ENCODE measurements around the gene ZBTB1.
"Not testable (repeated sequence)": the region's sequence is repeated elsewhere in the genome, so short reads cannot be mapped to it uniquely, and the experiment has no call there.

The ZBTB1 gene

DNA sequence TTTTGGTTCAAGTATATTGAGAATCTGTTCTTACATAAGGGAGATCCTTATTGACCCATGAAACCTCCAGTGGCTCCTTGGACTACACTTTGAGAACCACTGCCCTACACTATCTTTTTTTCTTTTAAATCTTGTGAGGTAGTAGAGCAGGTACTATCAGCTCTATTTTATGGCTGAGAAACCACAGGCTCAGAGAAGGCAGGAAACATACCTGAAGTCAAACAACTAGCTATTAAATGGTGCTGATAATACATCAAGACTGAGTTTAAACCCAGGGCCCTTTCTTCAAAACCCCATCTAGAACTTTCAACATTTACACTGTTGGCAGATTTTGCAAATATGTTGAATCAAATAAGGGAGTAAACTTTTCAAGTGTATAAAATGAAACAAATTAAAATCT lies 7.8 kb upstream of the ZBTB1 start:
- DNase-seq (ENCODE audit: low spot score), result no peak

DNA sequence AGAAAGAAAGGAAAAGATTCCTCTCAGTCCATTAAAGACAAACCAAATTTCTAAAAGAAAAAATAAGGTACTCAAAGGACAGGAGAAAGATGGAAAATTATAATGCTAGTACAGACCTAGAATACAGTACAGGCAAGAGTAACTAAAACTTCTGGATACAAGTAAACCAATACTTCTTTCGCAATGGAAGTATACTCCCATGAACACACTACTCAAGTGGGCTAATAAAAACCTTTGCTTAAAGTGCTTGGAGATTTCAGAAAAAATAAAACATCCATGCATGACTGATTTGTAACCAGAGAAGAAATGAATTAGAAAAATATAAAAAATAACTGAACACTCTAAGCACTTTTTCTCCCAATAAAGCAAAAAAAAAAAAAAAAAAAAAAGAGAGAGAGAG lies 4.5 kb upstream of the ZBTB1 start:
- DNase-seq (ENCODE audit: low spot score), result no peak

- DNase-seq (ENCODE audit: low spot score), result no peak
Observed at GRCh38 chr14:64501411-64502171, 3.0 kb upstream of the ZBTB1 start.

GRCh38 chr14:64502456-64502855 lies 2.1 kb upstream of the ZBTB1 start:
- DNase-seq (ENCODE audit: low spot score), result no peak

- DNase-seq (ENCODE audit: low spot score), result no peak
Observed at GRCh38 chr14:64502887-64503433, 1.6 kb upstream of the ZBTB1 start.

DNA sequence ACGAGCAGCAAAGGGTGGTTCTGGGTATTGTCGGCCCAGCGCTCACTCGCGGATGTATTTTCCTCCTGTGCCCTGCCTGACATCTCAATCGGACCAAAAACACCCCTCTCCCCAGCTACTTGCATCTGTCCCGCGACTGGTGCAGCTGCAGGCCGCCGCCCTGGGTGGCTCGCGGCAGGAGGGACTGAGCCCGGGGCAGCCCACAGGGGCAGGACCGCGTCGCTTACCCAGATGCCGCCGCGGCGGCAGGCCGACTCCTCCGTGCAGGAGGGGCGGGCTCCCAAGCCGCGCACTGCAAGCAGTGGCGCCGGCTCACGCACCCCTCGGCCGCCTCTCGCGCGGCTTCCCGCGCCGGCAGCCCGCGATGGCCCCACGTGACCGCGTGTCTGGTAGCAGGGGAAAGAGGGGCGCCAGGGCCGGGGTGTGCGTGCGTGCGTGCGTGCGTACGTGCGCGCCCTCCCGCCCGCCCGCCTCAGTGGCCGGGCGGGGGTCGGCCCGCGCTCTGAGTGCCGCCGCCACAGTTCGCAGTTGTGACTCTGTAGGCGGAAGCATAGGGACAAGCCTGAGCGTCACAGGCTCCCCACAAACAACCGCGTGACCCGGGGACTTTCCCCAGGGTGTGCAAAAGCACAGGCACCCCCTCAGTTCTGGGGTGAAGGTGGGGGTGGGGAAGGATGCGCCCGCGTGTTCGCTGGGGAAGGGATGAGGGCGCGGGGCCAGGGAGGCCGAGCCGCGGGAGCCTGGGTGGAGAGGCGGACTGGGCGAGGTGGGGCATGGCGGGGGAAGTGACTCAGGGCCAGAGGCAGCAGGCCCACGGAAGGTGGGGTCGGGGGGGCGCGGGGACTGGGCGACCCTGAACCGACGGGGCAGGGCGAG lies 898 bp upstream of the ZBTB1 start, which contains the start of gene ZBTB25:
ZBTB25 (minus strand) TSS at position 405 of the 876 bp plus-strand sequence. CDS start 13,305 bp downstream, outside the sequence.
- DNase-seq (ENCODE audit: low spot score), result peak; percentile 56

- peak; percentile 86 for DNase-seq (ENCODE audit: low spot score)
Observed at GRCh38 chr14:64504897-64505794, 576 bp downstream of the ZBTB1 start.

- DNase-seq (ENCODE audit: low spot score), result no peak
Observed at GRCh38 chr14:64506721-64507120, 2.2 kb downstream of the ZBTB1 start.

DNA sequence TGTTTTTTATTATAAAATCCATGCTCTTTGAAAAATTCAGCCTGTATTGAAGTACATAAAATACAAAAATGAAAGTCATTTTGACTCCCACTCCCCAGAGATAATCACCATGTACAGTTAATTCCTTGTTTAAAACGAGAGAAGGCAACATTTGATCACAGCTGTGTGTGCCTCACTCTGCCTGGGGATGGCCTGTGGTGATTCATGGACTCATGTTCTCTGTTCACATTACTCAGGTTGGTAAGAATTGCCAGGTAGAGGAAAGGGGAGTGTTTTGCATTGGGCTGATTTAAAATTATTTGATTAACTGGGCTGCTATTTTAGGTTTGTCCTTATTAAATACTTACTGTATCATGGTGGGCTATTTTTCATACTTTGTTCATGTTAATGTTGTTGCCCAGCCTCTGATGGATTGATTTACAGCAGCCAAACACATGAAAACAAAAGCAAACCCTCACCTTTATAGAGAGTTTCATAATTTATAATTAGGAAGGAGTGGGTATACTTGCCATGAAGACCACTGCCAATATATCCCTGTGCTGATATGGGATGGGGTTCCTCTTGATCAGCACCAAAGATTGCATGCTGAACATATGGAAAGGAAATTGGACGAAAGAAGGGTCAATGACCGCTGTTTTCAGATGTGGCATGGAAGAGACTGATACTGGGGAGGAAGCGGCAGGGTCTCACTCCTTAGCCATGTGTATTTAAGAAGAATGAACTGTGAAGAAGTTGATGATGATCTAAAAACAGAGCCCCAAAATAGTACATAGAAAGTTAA lies 3.0 kb downstream of the ZBTB1 start:
- no peak for DNase-seq (ENCODE audit: low spot score)

DNA sequence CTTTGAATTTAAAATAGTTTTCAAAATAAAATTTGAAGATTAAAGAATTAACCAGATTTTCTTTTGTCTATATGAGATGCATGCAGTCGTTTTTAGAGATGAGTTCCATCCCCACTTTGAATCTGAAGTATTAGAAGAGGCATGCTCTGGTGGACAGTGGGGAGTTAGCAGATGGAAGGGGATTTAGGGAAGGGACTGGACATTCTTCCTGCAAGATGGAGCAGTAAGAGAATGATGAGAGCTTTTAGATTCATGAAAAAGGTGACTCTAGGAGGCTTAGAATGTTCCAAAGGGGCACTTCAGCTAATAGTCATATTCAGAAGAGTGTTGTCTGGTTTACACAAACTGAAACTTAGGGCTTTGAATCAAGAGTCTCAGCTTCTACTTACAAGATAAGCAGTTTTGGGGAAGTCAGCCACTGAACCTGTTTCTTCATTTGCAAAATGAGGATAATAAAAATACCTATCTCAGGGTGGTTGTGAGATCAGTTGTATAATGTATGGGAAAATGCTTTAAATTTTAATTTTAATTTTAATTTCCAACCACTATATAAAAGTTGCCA lies 3.7 kb downstream of the ZBTB1 start:
- no peak for DNase-seq (ENCODE audit: low spot score)

DNA sequence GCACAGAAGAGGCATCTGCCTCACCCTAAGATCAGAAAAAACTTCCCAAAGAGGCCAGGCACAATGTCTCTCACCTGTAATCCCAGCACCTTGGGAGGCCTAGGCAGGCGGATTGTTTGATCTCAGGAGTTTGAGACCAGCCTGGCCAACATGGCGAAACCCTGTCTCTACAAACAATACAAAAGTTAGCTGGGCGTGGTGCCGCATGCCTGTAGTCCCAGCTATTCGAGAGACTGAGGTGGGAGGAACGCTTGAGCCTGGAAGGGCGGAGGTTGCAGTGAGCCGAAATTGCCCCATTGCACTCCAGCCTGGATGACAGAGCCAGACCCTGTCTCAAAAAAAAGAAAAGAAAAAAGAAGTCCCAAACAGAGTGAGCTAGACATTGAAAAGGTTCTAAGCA lies 4.5 kb downstream of the ZBTB1 start:
- no peak for DNase-seq (ENCODE audit: low spot score)

- peak; percentile 36 for DNase-seq (ENCODE audit: low spot score)
Observed at GRCh38 chr14:64510825-64511671, 6.5 kb downstream of the ZBTB1 start.

GRCh38 chr14:64513271-64513670 lies 8.7 kb downstream of the ZBTB1 start:
- no peak for DNase-seq (ENCODE audit: low spot score)

- no peak for DNase-seq (ENCODE audit: low spot score)
Observed at GRCh38 chr14:64515053-64515452, 10.5 kb downstream of the ZBTB1 start.

- no peak for DNase-seq (ENCODE audit: low spot score)
Observed at GRCh38 chr14:64516969-64517368, 12.4 kb downstream of the ZBTB1 start.

DNA sequence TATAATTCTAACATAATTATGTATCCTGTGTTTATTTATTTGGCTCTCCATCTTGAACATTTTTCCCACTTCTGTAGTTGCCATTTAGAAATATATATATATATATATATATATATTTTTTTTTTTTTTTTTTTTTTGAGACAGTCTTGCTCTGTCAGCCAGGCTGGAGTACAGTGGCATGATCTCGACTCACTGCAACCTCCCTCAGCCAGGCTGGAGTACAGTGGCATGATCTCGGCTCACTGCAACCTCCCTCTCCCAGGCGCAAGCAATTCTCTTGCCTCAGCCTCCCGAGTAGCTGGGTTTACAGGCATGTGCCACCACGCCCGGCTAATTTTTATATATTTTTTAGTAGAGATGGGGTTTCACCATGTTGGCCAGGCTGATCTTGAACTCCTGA lies 13.1 kb downstream of the ZBTB1 start:
- not testable (repeated sequence) for DNase-seq (ENCODE audit: low spot score)

DNA sequence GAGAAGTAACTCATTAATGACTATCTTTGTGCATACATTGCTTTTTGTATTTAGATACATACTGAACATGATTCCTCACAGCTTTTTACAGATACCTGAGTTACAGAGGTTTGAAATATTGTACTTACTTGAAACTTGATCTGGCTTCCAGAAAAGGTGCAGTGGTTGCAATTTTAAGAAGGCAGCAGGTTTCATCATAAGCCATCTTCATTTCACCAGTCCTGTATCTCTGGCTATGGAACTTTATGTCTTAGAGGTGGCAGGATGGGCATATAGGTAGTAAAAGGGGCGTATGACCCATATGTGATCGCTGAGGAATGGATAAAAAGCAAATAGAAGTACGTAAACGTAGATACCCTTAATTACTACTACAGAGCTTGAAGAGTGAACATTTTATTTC lies 13.7 kb downstream of the ZBTB1 start:
- no peak for DNase-seq (ENCODE audit: low spot score)

- DNase-seq (ENCODE audit: low spot score), result no peak
Observed at GRCh38 chr14:64520699-64521098, 16.1 kb downstream of the ZBTB1 start.

DNA sequence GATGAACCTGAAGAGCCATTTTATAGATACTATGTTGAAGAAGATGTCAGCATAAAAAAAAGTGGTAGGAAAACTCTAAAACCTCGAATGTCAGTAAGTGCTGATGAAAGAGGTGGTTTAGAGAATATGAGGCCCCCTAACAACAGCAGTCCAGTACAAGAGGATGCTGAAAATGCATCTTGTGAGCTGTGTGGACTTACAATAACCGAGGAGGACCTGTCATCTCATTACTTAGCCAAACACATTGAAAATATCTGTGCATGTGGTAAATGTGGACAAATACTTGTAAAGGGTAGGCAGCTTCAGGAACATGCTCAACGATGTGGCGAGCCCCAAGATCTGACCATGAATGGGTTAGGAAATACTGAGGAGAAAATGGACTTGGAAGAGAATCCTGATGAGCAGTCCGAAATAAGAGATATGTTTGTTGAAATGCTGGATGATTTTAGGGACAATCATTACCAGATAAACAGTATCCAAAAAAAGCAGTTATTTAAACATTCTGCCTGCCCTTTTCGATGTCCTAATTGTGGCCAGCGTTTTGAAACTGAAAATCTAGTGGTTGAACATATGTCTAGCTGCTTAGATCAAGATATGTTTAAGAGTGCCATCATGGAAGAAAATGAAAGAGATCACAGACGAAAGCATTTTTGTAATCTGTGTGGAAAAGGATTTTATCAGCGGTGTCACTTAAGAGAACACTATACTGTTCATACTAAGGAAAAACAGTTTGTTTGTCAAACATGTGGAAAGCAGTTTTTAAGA lies 18.2 kb downstream of the ZBTB1 start:
- no peak for DNase-seq (ENCODE audit: low spot score)

Data from COLO829 (cell line).